ENCODE measurements around the gene CREBRF. TPM values are rescaled to one million over a fixed set of nuclear protein-coding genes. Genes with fewer than 3 reads are reported as not detected.
A peak's percentile ranks its signal among the peaks of the same experiment; 100 is the strongest.

The CREBRF gene
- total and polyA plus RNA-seq, 9 of the 15 experiments (the other 6 are each of a cell fraction or from before 2014, with no cell fraction given), result 1.1 to 4.9 (median 2.9) TPM

GRCh38 chr5:173057062-173057924 is 1.1 kb downstream of the CREBRF start (continued):
- TF ChIP-seq ZMIZ1 (IDR thresholded peaks at IDR 0.05; ENCODE audit: low read depth in 2 of 2, low read length in 2 of 2) (peak in 1 of 2 experiments; percentile 53; a peak in 1 of 4 replicates), POLR2AphosphoS2 (IDR thresholded peaks at IDR 0.05; ENCODE audit: low read length) (peak; percentile 65; the same call in 1 of the 2 replicates), MBD2 (IDR thresholded peaks at IDR 0.05; ENCODE audit: borderline replicate concordance, low read depth) (peak; percentile 99), SREBF1 (IDR thresholded peaks at IDR 0.05; ENCODE audit: borderline replicate concordance, low read depth, low read length) (no peak), SMARCA4 (IDR thresholded peaks at IDR 0.05) (peak; percentile 48; the same call in 1 of the 2 replicates), MLLT1 (IDR thresholded peaks at IDR 0.05) (peak in 1 of 2 experiments; percentile 79; a peak in 1 of 4 replicates), RBFOX2 (IDR thresholded peaks at IDR 0.05; ENCODE audit: low read depth, low read length) (peak; percentile 71), ZNF3 (CRISPR knock-in tag; IDR thresholded peaks at IDR 0.05) (no peak), ZNF551 (CRISPR knock-in tag; IDR thresholded peaks at IDR 0.05) (no peak), CHD2 (IDR thresholded peaks at IDR 0.05; ENCODE audit: low read depth, low read length) (peak; percentile 85), NR2C2 (CRISPR knock-in tag; IDR thresholded peaks at IDR 0.05) (peak; percentile 69; the same call in 1 of the 2 replicates), NR2C2 (tag; IDR thresholded peaks at IDR 0.05) (peak; percentile 92), HCFC1 (IDR thresholded peaks at IDR 0.05; ENCODE audit: low read depth, low read length) (peak; percentile 65), ZNF518B (CRISPR knock-in tag; IDR thresholded peaks at IDR 0.05) (no peak), KDM4B (IDR thresholded peaks at IDR 0.05; ENCODE audit: borderline replicate concordance in 2 of 2, low read depth in 1 of 2) (0 out of 4 replicates have a peak, but pooled peaks of 1 of the 2 experiments have one; percentile 64), TBP (optimal IDR thresholded peaks at IDR 0.05; ENCODE audit: low read depth, low read length) (peak; percentile 46), SMAD4 (CRISPR knock-in tag; conservative IDR thresholded peaks at IDR 0.05) (no peak; the same call in 1 of the 2 replicates), POLR3G (IDR thresholded peaks at IDR 0.05; ENCODE audit: extremely low read depth, insufficient read length, insufficient replicate concordance) (no peak), MYNN (IDR thresholded peaks at IDR 0.05) (no peak), MYNN (CRISPR knock-in tag; IDR thresholded peaks at IDR 0.05) (no peak)
